Measurements from ENCODE around the gene MACF1.

The MACF1 gene

GRCh38 chr1:39385067-39385988, 180.8 kb downstream of the MACF1 start:
- FAIRE-seq (no peak), DNase-seq (ENCODE audit: insufficient read length, low spot score) (no peak)

GRCh38 chr1:39386997-39387396, 182.5 kb downstream of the MACF1 start:
- no peak for DNase-seq (ENCODE audit: insufficient read length, low spot score)
- FAIRE-seq = no peak

GRCh38 chr1:39387452-39387851, 183.0 kb downstream of the MACF1 start:
- DNase-seq (ENCODE audit: insufficient read length, low spot score) (peak; percentile 83), FAIRE-seq (no peak)

GRCh38 chr1:39391691-39392679, 187.5 kb downstream of the MACF1 start:
- DNase-seq (ENCODE audit: insufficient read length, low spot score) (peak; percentile 56), FAIRE-seq (no peak)

GRCh38 chr1:39392851-39393573, 188.5 kb downstream of the MACF1 start:
- DNase-seq (ENCODE audit: insufficient read length, low spot score) = no peak
- FAIRE-seq = no peak

GRCh38 chr1:39393645-39394044, 189.2 kb downstream of the MACF1 start:
- FAIRE-seq = no peak
- no peak for DNase-seq (ENCODE audit: insufficient read length, low spot score)

GRCh38 chr1:39394059-39394458, 189.6 kb downstream of the MACF1 start:
- DNase-seq (ENCODE audit: insufficient read length, low spot score) (no peak), FAIRE-seq (no peak)

- FAIRE-seq (no peak), DNase-seq (ENCODE audit: insufficient read length, low spot score) (no peak)
Observed at GRCh38 chr1:39394598-39394997, 190.1 kb downstream of the MACF1 start.

GRCh38 chr1:39395357-39395831, 190.9 kb downstream of the MACF1 start:
- FAIRE-seq (no peak), DNase-seq (ENCODE audit: insufficient read length, low spot score) (peak; percentile 74)

GRCh38 chr1:39396671-39397070, 192.2 kb downstream of the MACF1 start:
- DNase-seq (ENCODE audit: insufficient read length, low spot score) = no peak
- FAIRE-seq = no peak

- no peak for FAIRE-seq
- no peak for DNase-seq (ENCODE audit: insufficient read length, low spot score)
Observed at GRCh38 chr1:39397487-39397886, 193.0 kb downstream of the MACF1 start.

- DNase-seq (ENCODE audit: insufficient read length, low spot score) = peak; percentile 83
- FAIRE-seq = no peak
Observed at GRCh38 chr1:39398278-39399021, 194.0 kb downstream of the MACF1 start.

GRCh38 chr1:39401106-39401505, 196.6 kb downstream of the MACF1 start:
- DNase-seq (ENCODE audit: insufficient read length, low spot score) = no peak
- FAIRE-seq = no peak

GRCh38 chr1:39404876-39405275, 200.4 kb downstream of the MACF1 start:
- DNase-seq (ENCODE audit: insufficient read length, low spot score) = no peak
- no peak for FAIRE-seq

GRCh38 chr1:39405358-39405757, 200.9 kb downstream of the MACF1 start:
- DNase-seq (ENCODE audit: insufficient read length, low spot score) (no peak), FAIRE-seq (no peak)

GRCh38 chr1:39406533-39407450, 202.3 kb downstream of the MACF1 start:
- FAIRE-seq (no peak), DNase-seq (ENCODE audit: insufficient read length, low spot score) (peak; percentile 41)

- FAIRE-seq (no peak), DNase-seq (ENCODE audit: insufficient read length, low spot score) (no peak)
Observed at GRCh38 chr1:39407510-39407895, 203.0 kb downstream of the MACF1 start.

- DNase-seq (ENCODE audit: insufficient read length, low spot score) (no peak), FAIRE-seq (no peak)
Observed at GRCh38 chr1:39407896-39408640, 203.6 kb downstream of the MACF1 start.

Data from HTR-8/SVneo (cell line).